IMR-90 (cell line): Measurements from ENCODE around the gene TMEM140. TPM values are rescaled to one million over a fixed set of nuclear protein-coding genes. Genes with fewer than 3 reads are reported as not detected.

Source experiments
- ATAC-seq: fragments of 200-7000 bp; cut with Tn5 transposase; 2 replicates; pipeline ENCODE4 v1.9.1; 2020; ENCODE audit warnings: low read depth, mild to moderate bottlenecking, moderate library complexity
- BruUV-seq: library from RNA; stranded (reverse); fragments of 400-500 nt; replicated peaks from 2 replicates; lab custom pipeline; 2021; lab: Mats Ljungman, UMichigan
- CTCF ChIA-PET: fragments of 300-600 bp; formaldehyde crosslinking; extraction: SDS; loops from one replicate; lab custom pipeline; 2021; ENCODE audit warnings: antibody characterized with exemption; lab: Yijun Ruan, JAX
- POLR2A ChIA-PET: fragments of 300-600 bp; sonication (Branson Sonifier 250); formaldehyde crosslinking; loops from one replicate; lab custom pipeline; 2022; ENCODE audit warnings: antibody characterized with exemption; ENCODE audit not compliant: unreplicated experiment; lab: Charles Lee
- DNase-seq: peaks from one replicate; pipeline ENCODE4 v3.0.0; 2013
- H2AFZ ChIP-seq: replicated peaks from 2 replicates; pipeline ENCODE3; 2013; ENCODE audit warnings: low read length, mild to moderate bottlenecking; ENCODE audit not compliant: poor library complexity
- H2AK5ac ChIP-seq: 2 replicates; pipeline ENCODE4 v1.6.1; 2013; ENCODE audit warnings: low read depth, low read length, inconsistent platforms
- H2AK9ac ChIP-seq: replicated peaks from 2 replicates; pipeline ENCODE3; 2013; ENCODE audit warnings: mild to moderate bottlenecking, low read depth, low read length, moderate library complexity; ENCODE audit not compliant: poor library complexity
- H2BK120ac ChIP-seq: 2 replicates; pipeline ENCODE4 v1.6.1; 2013; ENCODE audit warnings: low read depth, low read length, inconsistent platforms
- H2BK15ac ChIP-seq: 3 replicates; pipeline ENCODE4 v1.6.1; 2013; ENCODE audit warnings: low read depth, low read length, inconsistent platforms
- H2BK20ac ChIP-seq: 2 replicates; pipeline ENCODE4 v1.6.1; 2013; ENCODE audit warnings: low read depth, mild to moderate bottlenecking, inconsistent platforms, low read length, moderate library complexity
- H2BK5ac ChIP-seq: 2 replicates; pipeline ENCODE4 v1.6.1; 2013; ENCODE audit warnings: mild to moderate bottlenecking, low read depth, low read length, inconsistent platforms; ENCODE audit not compliant: poor library complexity, severe bottlenecking
- H3K14ac ChIP-seq: replicated peaks from 2 replicates; pipeline ENCODE4 v1.6.1; 2013; ENCODE audit warnings: low read depth, low read length, inconsistent platforms
- H3K18ac ChIP-seq: 2 replicates; pipeline ENCODE4 v1.6.1; 2013; ENCODE audit warnings: low read depth, low read length, control low read depth
- H3K23ac ChIP-seq: 2 replicates; pipeline ENCODE4 v1.6.1; 2013; ENCODE audit warnings: low read depth, low read length, inconsistent platforms
- H3K27ac ChIP-seq: 2 replicates; pipeline ENCODE4 v1.5.1; 2013; ENCODE audit warnings: mild to moderate bottlenecking, control low read depth, low read length; ENCODE audit not compliant: insufficient read depth
- H3K27me3 ChIP-seq: 2 replicates; pipeline ENCODE4 v1.6.1; 2013; ENCODE audit warnings: low read length; ENCODE audit not compliant: control insufficient read depth, insufficient read depth
- H3K36me3 ChIP-seq: 2 replicates; pipeline ENCODE4 v1.6.1; 2013; ENCODE audit warnings: low read length, mixed read lengths; ENCODE audit not compliant: control insufficient read depth, insufficient read depth
- H3K4ac ChIP-seq: 2 replicates; pipeline ENCODE4 v1.6.1; 2013; ENCODE audit warnings: low read depth, low read length, inconsistent platforms
- H3K4me1 ChIP-seq: 2 replicates; pipeline ENCODE4 v1.6.1; 2013; ENCODE audit warnings: low read length, mixed read lengths; ENCODE audit not compliant: control insufficient read depth, insufficient read depth
- H3K4me2 ChIP-seq: 2 replicates; pipeline ENCODE4 v1.6.1; 2013; ENCODE audit warnings: low read depth, mild to moderate bottlenecking, control low read depth, low read length, moderate library complexity
- H3K4me3 ChIP-seq: 2 replicates; pipeline ENCODE4 v1.5.1; 2013; ENCODE audit warnings: low read depth, mild to moderate bottlenecking, control low read depth, low read length, moderate library complexity; ENCODE audit not compliant: insufficient read depth
- H3K56ac ChIP-seq: 2 replicates; pipeline ENCODE4 v1.6.1; 2013; ENCODE audit warnings: low read length, inconsistent platforms; ENCODE audit not compliant: insufficient read depth; ENCODE audit errors: extremely low read depth
- H3K79me1 ChIP-seq, 2 experiments: 2 replicates each; pipeline ENCODE4 v1.6.1; 2013; ENCODE audit warnings: low read length in 2 of 2, inconsistent platforms in 1 of 2, low read depth in 1 of 2
- H3K9ac ChIP-seq: 2 replicates; pipeline ENCODE4 v1.6.1; 2013; ENCODE audit warnings: low read depth, low read length, control low read depth
- H3K9me1 ChIP-seq: 2 replicates; pipeline ENCODE4 v1.6.1; 2013; ENCODE audit warnings: low read length, inconsistent platforms; ENCODE audit not compliant: insufficient read depth
- H3K9me3 ChIP-seq: 2 replicates; pipeline ENCODE4 v1.6.1; 2013; ENCODE audit warnings: low read length; ENCODE audit not compliant: control insufficient read depth, insufficient read depth
- H4K20me1 ChIP-seq: 2 replicates; pipeline ENCODE4 v1.6.1; 2013; ENCODE audit warnings: low read length, inconsistent platforms; ENCODE audit not compliant: insufficient read depth
- H4K5ac ChIP-seq: 2 replicates; pipeline ENCODE4 v1.6.1; 2013; ENCODE audit warnings: mild to moderate bottlenecking, low read depth, low read length, control low read depth
- H4K8ac ChIP-seq, 2 experiments: 2 replicates each; pipeline ENCODE4 v1.6.1; 2013; ENCODE audit warnings: low read depth in 2 of 2, low read length in 2 of 2, control low read depth in 1 of 2, inconsistent platforms in 1 of 2
- H4K91ac ChIP-seq: 2 replicates; pipeline ENCODE4 v1.6.1; 2013; ENCODE audit warnings: low read depth, low read length, inconsistent platforms; ENCODE audit not compliant: insufficient read depth
- CHD1 ChIP-seq: IDR thresholded peaks from 2 replicates; pipeline ENCODE4 v1.6.1; 2012; ENCODE audit warnings: low read depth, low read length, improper control_type of control experiment
- MAZ ChIP-seq: IDR thresholded peaks from 2 replicates; pipeline ENCODE4 v1.6.1; 2012; ENCODE audit warnings: low read depth, mild to moderate bottlenecking, low read length, improper control_type of control experiment, moderate library complexity, borderline replicate concordance
- NFE2L2 ChIP-seq: fragments of 150-350 bp; IDR thresholded peaks from 2 replicates; pipeline ENCODE4 v1.6.1; 2016; ENCODE audit warnings: low read depth, mild to moderate bottlenecking, low read length
- POLR2A ChIP-seq: IDR thresholded peaks from 2 replicates; pipeline ENCODE4 v1.6.1; 2012; ENCODE audit warnings: mild to moderate bottlenecking, low read depth, low read length
- RFX5 ChIP-seq: IDR thresholded peaks from 2 replicates; pipeline ENCODE4 v1.8.0; 2012; ENCODE audit warnings: low read depth, mild to moderate bottlenecking, low read length, moderate library complexity
- WGBS, 2 experiments: methylation state at CpG; one replicate each; pipeline versions ENCODE4 v1.1.5 to v1.1.7; 2013; ENCODE audit warnings: missing lambda C conversion rate in 2 of 2; ENCODE audit not compliant: insufficient read length in 1 of 2; ENCODE audit errors: extremely low coverage in 2 of 2; 5-methylcytosine and 5-hydroxymethylcytosine counted together
- dilution Hi-C: fragments of 300-500 bp; cut with HindIII; formaldehyde crosslinking; loops from one replicate; pipeline ENCODE4 v1.14.3; 2018; ENCODE audit warnings: low sequenced_read_pairs; ENCODE audit not compliant: unreplicated experiment
- in situ Hi-C: fragments of 300-500 bp; cut with MboI; formaldehyde crosslinking; loops from 3 replicates; pipeline ENCODE4 v1.14.3; 2019; ENCODE audit warnings: low sequenced_read_pairs, inconsistent platforms, mixed read lengths
- intact Hi-C: fragments of 100-400 bp; cut with micrococcal nuclease; formaldehyde crosslinking; loops from 2 replicates; pipeline ENCODE4 v1.10.0; 2022
- polyA plus RNA-seq, 3 experiments: library from polyadenylated mRNA; depleted of rRNA; stranded (reverse); fragments of >200 nt; gene quantifications; 2 replicates each; pipeline ENCODE4 v1.2.3, GENCODE V29; 2012; ENCODE audit warnings: low replicate concordance in 1 of 3
- total RNA-seq: library from RNA; depleted of rRNA; stranded (reverse); fragments of >200 nt; gene quantifications from 2 replicates; pipeline ENCODE4 v1.2.3, GENCODE V29; 2012

TMEM140 gene
- total and polyA plus RNA-seq, 2 of the 4 experiments (the other 2 are of a cell fraction), result 0.24 to 0.72 TPM

- Histone ChIP-seq H2AK5ac (no peak overlapping the region; the same call in 1 of the 2 replicates), H3K4me3 (peak overlapping the region; percentile 92), H3K23ac (peak overlapping the region; percentile 94), H2AK9ac (peak overlapping the region; percentile 77), H2BK5ac (peak overlapping the region; percentile 76), H3K36me3 (peaks cover 2% of the 10 kb centered on the region; the same call in 1 of the 2 replicates), H3K4me2 (peak overlapping the region; percentile 83), H3K4me1 (0 out of 2 replicates have a peak, but pooled peaks cover 3% of the 10 kb centered on the region), H2BK15ac (no peak overlapping the region), H3K56ac (peak overlapping the region; percentile 44; the same call in 1 of the 2 replicates), H2BK20ac (no peak overlapping the region), H3K27me3 (no peaks in the 10 kb centered on the region), H3K14ac (peak overlapping the region; percentile 88), H4K5ac (no peak overlapping the region), H3K4ac (peak overlapping the region; percentile 42), H4K91ac (no peak overlapping the region), H4K8ac (peak overlapping the region in 1 of 2 experiments; percentile 1; a peak in 1 of 4 replicates), H3K27ac (peak overlapping the region; percentile 80), H3K9ac (peak overlapping the region; percentile 87), H3K9me1 (peaks cover 3% of the 10 kb centered on the region; the same call in 1 of the 2 replicates), H3K79me1 (peaks cover 4 to 29% of the 10 kb centered on the region in 2 experiments; a peak in 3 of 4 replicates), H2BK120ac (no peak overlapping the region), H3K9me3 (no peaks in the 10 kb centered on the region), H4K20me1 (no peaks in the 10 kb centered on the region), H2AFZ (peak overlapping the region; percentile 100), H3K18ac (no peak overlapping the region)
- dilution Hi-C loops, result no loop called here
- in situ Hi-C loops, result no loop called here
- no peak for DNase-seq
- peak; percentile 16 for ATAC-seq
- no TSS peak for BruUV-seq
- POLR2A ChIA-PET, result no interaction called here
- intact Hi-C loops, result loop anchor here (1.0 to 5.0 kb wide), 3 partner anchors 41 to 301 kb away; partner anchors contain the start of genes AGBL3, CNOT4 and CYREN
- CTCF ChIA-PET, result no interaction called here
- TF ChIP-seq CHD1, result 0 out of 2 replicates have a peak, but pooled peaks have one; percentile 77
- TF ChIP-seq NFE2L2, result no peak
- TF ChIP-seq MAZ, result no peak
- TF ChIP-seq RFX5, result no peak
- no peak for TF ChIP-seq POLR2A
- WGBS, 2 experiments, result 0% methylated on average over 2 of the region's 13 CpGs; no CpG with 5 or more reads in 1 of the 2 experiments
These were observed 63.0 kb downstream of the TMEM140 start for GRCh38 chr7:135210888-135211178.
